HepG2 (cell line): ENCODE measurements around the gene TBX21. TPM values are rescaled to one million over a fixed set of nuclear protein-coding genes. Genes with fewer than 3 reads are reported as not detected.

Experiments used
- AHR ChIP-seq: IDR thresholded peaks from 2 replicates; pipeline ENCODE4 v1.6.1; 2018; ENCODE audit warnings: missing genetic modification reagents, missing compliant biosample characterization
- ATM ChIP-seq: fragments of 450-650 bp; IDR thresholded peaks from 2 replicates; pipeline ENCODE4 v1.7.1; 2017; ENCODE audit warnings: mild to moderate bottlenecking, borderline replicate concordance
- HNRNPL ChIP-seq: fragments of 200-400 bp; formaldehyde crosslinking; IDR thresholded peaks from 2 replicates; pipeline ENCODE4 v1.6.1; 2017; ENCODE audit warnings: mild to moderate bottlenecking, low read depth, low read length
- POLR2AphosphoS2 ChIP-seq: IDR thresholded peaks from 2 replicates; pipeline ENCODE4 v1.6.1; 2011; ENCODE audit warnings: low read depth, low read length, improper control_type of control experiment
- RBAK ChIP-seq: sonication (generic); formaldehyde crosslinking; IDR thresholded peaks from 2 replicates; pipeline ENCODE4 v1.5.1; 2020; ENCODE audit warnings: mild to moderate bottlenecking, missing genetic modification reagents
- SALL2 ChIP-seq: sonication (generic); formaldehyde crosslinking; IDR thresholded peaks from 2 replicates; pipeline ENCODE4 v1.8.1; 2023; ENCODE audit warnings: mild to moderate bottlenecking, missing genetic modification reagents, inconsistent platforms
- TGIF2 ChIP-seq: IDR thresholded peaks from 2 replicates; pipeline ENCODE4 v1.6.1; 2016; ENCODE audit warnings: control low read depth, missing compliant biosample characterization
- XRCC5 ChIP-seq: fragments of 200-400 bp; formaldehyde crosslinking; optimal IDR thresholded peaks from 2 replicates; pipeline ENCODE3; 2017; ENCODE audit warnings: mild to moderate bottlenecking, low read length
- ZFP37 ChIP-seq: sonication (generic); formaldehyde crosslinking; IDR thresholded peaks from 2 replicates; pipeline ENCODE4 v1.4.0; 2020; ENCODE audit warnings: missing genetic modification reagents, borderline replicate concordance
- ZNF350 ChIP-seq: sonication (generic); formaldehyde crosslinking; IDR thresholded peaks from 2 replicates; pipeline ENCODE4 v1.4.0; 2020; ENCODE audit warnings: mild to moderate bottlenecking, low read depth, missing genetic modification reagents, borderline replicate concordance
- ZNF451 ChIP-seq: sonication (generic); formaldehyde crosslinking; IDR thresholded peaks from 2 replicates; pipeline ENCODE4 v1.5.0; 2020; ENCODE audit warnings: mild to moderate bottlenecking, missing genetic modification reagents
- ZNF891 ChIP-seq: sonication (generic); formaldehyde crosslinking; IDR thresholded peaks from 2 replicates; pipeline ENCODE4 v1.5.0; 2020; ENCODE audit warnings: mild to moderate bottlenecking, missing genetic modification reagents
- polyA plus RNA-seq, 8 experiments: library from polyadenylated mRNA; depleted of rRNA in 3 of 8; stranded (reverse) in 7 of 8; unstranded in 1 of 8; fragments of >200 nt; fragmentation: Illumina TruSeq in 4 of 8; extraction: Trizol in 4 of 8; gene quantifications; 2 replicates each; pipeline versions ENCODE4 v1.2.1 to v1.2.3, GENCODE V29; 2011 to 2016; ENCODE audit warnings: low read depth in 4 of 8, missing spikeins in 1 of 8, mixed read lengths in 1 of 8; ENCODE audit not compliant: insufficient read depth in 1 of 8
- total RNA-seq, 5 experiments: library from RNA; depleted of rRNA; stranded (reverse); fragments of >200 nt; fragmentation: Illumina TruSeq; extraction: Trizol; gene quantifications; 2 replicates each; pipeline ENCODE4 v1.2.3, GENCODE V29; 2016; ENCODE audit warnings: low read depth in 1 of 5
- TF ChIP-seq, protein P1 (sequence below): sonication (generic); formaldehyde crosslinking; IDR thresholded peaks from 2 replicates; pipeline ENCODE4 v1.4.0; 2020; ENCODE audit warnings: missing genetic modification reagents
- TF ChIP-seq, protein P2 (sequence below): sonication (generic); formaldehyde crosslinking; IDR thresholded peaks from 2 replicates; pipeline ENCODE4 v1.4.0; 2020; ENCODE audit warnings: missing genetic modification reagents
- TF ChIP-seq, protein P3 (sequence below): sonication (generic); formaldehyde crosslinking; IDR thresholded peaks from 2 replicates; pipeline ENCODE4 v1.5.1; 2020; ENCODE audit warnings: mild to moderate bottlenecking, moderate library complexity, missing genetic modification reagents
- TF ChIP-seq, protein P4 (sequence below): sonication (generic); formaldehyde crosslinking; IDR thresholded peaks from 2 replicates; pipeline ENCODE4 v1.5.0; 2020; ENCODE audit warnings: mild to moderate bottlenecking, missing genetic modification reagents

The TBX21 gene
- total and polyA plus RNA-seq, 2 of the 13 experiments (the other 11 are each of a cell fraction or from before 2014, with no cell fraction given), result not detected

DNA sequence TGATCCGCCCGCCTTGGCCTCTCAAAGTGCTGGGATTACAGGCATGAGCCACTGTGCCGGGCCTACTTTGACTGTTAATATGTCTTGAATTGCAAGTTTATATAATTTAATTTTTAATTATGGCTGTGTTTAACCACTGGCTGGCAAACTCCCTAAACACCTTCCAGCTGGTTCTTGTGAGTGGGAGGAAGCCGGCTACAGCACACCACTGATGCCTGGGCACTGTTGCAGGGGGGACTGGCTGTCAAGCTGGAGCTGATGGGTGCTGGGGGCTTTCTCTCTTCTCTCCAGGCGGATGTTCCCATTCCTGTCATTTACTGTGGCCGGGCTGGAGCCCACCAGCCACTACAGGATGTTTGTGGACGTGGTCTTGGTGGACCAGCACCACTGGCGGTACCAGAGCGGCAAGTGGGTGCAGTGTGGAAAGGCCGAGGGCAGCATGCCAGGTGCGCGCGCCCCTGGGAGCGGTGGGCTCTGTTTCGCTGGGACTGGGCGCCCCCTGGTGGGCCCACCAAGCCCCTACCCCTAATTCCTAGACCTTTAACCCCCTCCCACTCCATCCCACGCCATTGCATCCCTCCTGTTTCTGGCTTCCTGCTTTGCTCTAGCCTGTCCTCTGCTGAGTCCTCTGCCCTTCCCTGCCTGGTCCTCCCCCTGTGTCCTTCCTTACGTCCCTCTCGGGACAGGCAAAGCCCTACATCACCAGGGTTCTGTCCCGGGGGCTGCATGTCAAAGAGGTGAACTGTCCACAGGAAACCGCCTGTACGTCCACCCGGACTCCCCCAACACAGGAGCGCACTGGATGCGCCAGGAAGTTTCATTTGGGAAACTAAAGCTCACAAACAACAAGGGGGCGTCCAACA is 9.5 kb downstream of the TBX21 start (continued):
- TF ChIP-seq HNRNPL (peak; percentile 64; the same call in 1 of the 2 replicates), ATM (no peak), ZNF451 (CRISPR knock-in tag) (no peak), SALL2 (no peak), XRCC5 (no peak), ZNF350 (CRISPR knock-in tag) (0 out of 2 replicates have a peak, but pooled peaks have one; percentile 25), AHR (CRISPR knock-in tag) (peak; percentile 40; the same call in 1 of the 2 replicates), TGIF2 (CRISPR knock-in tag) (no peak), RBAK (CRISPR knock-in tag) (no peak), ZNF891 (CRISPR knock-in tag) (0 out of 2 replicates have a peak, but pooled peaks have one; percentile 65), ZFP37 (no peak), POLR2AphosphoS2 (no peak)
- TF ChIP-seq, protein P1, sequence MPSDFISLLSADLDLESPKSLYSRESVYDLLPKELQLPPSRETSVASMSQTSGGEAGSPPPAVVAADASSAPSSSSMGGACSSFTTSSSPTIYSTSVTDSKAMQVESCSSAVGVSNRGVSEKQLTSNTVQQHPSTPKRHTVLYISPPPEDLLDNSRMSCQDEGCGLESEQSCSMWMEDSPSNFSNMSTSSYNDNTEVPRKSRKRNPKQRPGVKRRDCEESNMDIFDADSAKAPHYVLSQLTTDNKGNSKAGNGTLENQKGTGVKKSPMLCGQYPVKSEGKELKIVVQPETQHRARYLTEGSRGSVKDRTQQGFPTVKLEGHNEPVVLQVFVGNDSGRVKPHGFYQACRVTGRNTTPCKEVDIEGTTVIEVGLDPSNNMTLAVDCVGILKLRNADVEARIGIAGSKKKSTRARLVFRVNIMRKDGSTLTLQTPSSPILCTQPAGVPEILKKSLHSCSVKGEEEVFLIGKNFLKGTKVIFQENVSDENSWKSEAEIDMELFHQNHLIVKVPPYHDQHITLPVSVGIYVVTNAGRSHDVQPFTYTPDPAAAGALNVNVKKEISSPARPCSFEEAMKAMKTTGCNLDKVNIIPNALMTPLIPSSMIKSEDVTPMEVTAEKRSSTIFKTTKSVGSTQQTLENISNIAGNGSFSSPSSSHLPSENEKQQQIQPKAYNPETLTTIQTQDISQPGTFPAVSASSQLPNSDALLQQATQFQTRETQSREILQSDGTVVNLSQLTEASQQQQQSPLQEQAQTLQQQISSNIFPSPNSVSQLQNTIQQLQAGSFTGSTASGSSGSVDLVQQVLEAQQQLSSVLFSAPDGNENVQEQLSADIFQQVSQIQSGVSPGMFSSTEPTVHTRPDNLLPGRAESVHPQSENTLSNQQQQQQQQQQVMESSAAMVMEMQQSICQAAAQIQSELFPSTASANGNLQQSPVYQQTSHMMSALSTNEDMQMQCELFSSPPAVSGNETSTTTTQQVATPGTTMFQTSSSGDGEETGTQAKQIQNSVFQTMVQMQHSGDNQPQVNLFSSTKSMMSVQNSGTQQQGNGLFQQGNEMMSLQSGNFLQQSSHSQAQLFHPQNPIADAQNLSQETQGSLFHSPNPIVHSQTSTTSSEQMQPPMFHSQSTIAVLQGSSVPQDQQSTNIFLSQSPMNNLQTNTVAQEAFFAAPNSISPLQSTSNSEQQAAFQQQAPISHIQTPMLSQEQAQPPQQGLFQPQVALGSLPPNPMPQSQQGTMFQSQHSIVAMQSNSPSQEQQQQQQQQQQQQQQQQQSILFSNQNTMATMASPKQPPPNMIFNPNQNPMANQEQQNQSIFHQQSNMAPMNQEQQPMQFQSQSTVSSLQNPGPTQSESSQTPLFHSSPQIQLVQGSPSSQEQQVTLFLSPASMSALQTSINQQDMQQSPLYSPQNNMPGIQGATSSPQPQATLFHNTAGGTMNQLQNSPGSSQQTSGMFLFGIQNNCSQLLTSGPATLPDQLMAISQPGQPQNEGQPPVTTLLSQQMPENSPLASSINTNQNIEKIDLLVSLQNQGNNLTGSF (CRISPR knock-in tag), result no peak
- TF ChIP-seq, protein P2, sequence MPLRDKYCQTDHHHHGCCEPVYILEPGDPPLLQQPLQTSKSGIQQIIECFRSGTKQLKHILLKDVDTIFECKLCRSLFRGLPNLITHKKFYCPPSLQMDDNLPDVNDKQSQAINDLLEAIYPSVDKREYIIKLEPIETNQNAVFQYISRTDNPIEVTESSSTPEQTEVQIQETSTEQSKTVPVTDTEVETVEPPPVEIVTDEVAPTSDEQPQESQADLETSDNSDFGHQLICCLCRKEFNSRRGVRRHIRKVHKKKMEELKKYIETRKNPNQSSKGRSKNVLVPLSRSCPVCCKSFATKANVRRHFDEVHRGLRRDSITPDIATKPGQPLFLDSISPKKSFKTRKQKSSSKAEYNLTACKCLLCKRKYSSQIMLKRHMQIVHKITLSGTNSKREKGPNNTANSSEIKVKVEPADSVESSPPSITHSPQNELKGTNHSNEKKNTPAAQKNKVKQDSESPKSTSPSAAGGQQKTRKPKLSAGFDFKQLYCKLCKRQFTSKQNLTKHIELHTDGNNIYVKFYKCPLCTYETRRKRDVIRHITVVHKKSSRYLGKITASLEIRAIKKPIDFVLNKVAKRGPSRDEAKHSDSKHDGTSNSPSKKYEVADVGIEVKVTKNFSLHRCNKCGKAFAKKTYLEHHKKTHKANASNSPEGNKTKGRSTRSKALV (CRISPR knock-in tag), result 0 out of 2 replicates have a peak, but pooled peaks have one; percentile 30
- TF ChIP-seq, protein P3, sequence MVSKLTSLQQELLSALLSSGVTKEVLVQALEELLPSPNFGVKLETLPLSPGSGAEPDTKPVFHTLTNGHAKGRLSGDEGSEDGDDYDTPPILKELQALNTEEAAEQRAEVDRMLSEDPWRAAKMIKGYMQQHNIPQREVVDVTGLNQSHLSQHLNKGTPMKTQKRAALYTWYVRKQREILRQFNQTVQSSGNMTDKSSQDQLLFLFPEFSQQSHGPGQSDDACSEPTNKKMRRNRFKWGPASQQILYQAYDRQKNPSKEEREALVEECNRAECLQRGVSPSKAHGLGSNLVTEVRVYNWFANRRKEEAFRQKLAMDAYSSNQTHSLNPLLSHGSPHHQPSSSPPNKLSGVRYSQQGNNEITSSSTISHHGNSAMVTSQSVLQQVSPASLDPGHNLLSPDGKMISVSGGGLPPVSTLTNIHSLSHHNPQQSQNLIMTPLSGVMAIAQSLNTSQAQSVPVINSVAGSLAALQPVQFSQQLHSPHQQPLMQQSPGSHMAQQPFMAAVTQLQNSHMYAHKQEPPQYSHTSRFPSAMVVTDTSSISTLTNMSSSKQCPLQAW (CRISPR knock-in tag), result 0 out of 2 replicates have a peak, but pooled peaks have one; percentile 56
- TF ChIP-seq, protein P4, sequence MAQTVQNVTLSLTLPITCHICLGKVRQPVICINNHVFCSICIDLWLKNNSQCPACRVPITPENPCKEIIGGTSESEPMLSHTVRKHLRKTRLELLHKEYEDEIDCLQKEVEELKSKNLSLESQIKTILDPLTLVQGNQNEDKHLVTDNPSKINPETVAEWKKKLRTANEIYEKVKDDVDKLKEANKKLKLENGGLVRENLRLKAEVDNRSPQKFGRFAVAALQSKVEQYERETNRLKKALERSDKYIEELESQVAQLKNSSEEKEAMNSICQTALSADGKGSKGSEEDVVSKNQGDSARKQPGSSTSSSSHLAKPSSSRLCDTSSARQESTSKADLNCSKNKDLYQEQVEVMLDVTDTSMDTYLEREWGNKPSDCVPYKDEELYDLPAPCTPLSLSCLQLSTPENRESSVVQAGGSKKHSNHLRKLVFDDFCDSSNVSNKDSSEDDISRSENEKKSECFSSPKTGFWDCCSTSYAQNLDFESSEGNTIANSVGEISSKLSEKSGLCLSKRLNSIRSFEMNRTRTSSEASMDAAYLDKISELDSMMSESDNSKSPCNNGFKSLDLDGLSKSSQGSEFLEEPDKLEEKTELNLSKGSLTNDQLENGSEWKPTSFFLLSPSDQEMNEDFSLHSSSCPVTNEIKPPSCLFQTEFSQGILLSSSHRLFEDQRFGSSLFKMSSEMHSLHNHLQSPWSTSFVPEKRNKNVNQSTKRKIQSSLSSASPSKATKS (CRISPR knock-in tag), result no peak
